ENCODE results near the gene SLC26A11. TPM values are rescaled to one million over a fixed set of nuclear protein-coding genes. Genes with fewer than 3 reads are reported as not detected.
A peak's percentile ranks its signal among the peaks of the same experiment; 100 is the strongest.

SLC26A11 gene
- total RNA-seq, 1 donor from 2014 or later = 51.6 TPM

DNA sequence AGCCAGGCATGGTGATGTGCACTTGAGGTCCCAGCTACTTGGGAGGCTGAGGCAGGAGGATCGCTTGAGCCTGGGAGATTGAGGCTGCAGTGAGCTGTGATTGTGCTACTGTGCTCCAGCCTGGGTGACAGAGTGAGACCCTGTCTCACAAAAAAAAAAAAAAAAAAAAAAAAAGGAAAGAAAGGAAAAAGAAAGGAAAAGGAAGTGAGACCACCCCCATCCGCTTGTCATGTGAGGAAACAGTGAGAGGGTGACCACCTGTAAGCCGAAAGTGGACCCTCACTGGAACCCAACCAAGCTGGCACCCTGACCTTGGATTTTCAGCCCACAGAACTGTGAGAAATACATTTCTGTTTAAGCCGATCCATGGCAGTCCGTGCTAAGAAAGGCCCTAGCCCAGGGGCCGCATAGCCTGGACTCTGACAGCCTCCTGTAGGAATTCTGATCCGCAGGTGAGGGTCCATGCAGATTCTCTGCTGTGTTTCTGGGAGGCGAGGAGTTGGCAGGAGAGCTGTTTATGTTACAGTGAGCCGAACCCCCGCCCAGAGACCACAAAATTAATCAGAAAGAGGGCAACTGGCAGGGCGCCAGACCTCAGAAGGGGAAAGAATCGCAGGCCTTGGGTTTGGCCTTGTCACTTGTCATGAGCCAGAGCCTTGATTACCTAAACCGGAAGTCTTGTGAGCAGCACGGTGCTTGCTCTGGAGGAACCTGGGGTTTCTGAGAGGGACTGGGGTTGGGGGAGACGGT, 1.0 kb upstream of the SLC26A11 start:
- H3K36me3 ChIP-seq = peaks cover 18% of the 10 kb centered on the region
- ATAC-seq (peak; percentile 78), DNase-seq (peak; percentile 89)
- peak overlapping the region; percentile 83 for H3K27ac ChIP-seq
- H3K4me1 ChIP-seq = peaks cover 14% of the 10 kb centered on the region
- TF ChIP-seq, protein P1, sequence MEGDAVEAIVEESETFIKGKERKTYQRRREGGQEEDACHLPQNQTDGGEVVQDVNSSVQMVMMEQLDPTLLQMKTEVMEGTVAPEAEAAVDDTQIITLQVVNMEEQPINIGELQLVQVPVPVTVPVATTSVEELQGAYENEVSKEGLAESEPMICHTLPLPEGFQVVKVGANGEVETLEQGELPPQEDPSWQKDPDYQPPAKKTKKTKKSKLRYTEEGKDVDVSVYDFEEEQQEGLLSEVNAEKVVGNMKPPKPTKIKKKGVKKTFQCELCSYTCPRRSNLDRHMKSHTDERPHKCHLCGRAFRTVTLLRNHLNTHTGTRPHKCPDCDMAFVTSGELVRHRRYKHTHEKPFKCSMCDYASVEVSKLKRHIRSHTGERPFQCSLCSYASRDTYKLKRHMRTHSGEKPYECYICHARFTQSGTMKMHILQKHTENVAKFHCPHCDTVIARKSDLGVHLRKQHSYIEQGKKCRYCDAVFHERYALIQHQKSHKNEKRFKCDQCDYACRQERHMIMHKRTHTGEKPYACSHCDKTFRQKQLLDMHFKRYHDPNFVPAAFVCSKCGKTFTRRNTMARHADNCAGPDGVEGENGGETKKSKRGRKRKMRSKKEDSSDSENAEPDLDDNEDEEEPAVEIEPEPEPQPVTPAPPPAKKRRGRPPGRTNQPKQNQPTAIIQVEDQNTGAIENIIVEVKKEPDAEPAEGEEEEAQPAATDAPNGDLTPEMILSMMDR (IDR thresholded peaks at IDR 0.05) = no peak
- intact Hi-C loops (cut with DNase I) = no loop called here
- peak overlapping the region; percentile 62 for H3K4me3 ChIP-seq
- H3K27me3 ChIP-seq = no peaks in the 10 kb centered on the region
- no peaks in the 10 kb centered on the region for H3K9me3 ChIP-seq

DNA sequence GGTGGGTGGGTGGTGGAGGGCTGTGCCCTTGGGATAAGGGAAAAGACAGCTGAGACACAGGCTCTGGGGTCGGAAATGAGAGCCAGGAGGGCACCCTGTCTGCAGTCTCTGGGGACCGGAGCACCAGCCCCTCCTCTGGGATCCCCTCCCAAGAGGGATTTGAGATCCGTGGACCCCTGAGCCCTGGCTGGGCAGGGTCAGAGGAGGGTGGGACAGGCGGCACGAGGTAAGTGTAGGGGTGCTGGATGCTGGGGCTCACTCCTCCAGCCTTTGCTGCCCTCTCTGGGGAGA, 519 bp upstream of the SLC26A11 start:
- peak overlapping the region; percentile 83 for H3K27ac ChIP-seq
- intact Hi-C loops (cut with DNase I) = no loop called here
- no peaks in the 10 kb centered on the region for H3K9me3 ChIP-seq
- peak overlapping the region; percentile 62 for H3K4me3 ChIP-seq
- H3K4me1 ChIP-seq = peaks cover 14% of the 10 kb centered on the region
- no peak for ATAC-seq
- no peaks in the 10 kb centered on the region for H3K27me3 ChIP-seq
- H3K36me3 ChIP-seq = peaks cover 13% of the 10 kb centered on the region
- DNase-seq = no peak
- TF ChIP-seq, protein P1 (IDR thresholded peaks at IDR 0.05) = no peak

- H3K36me3 ChIP-seq = peaks cover 3% of the 10 kb centered on the region
- peak overlapping the region; percentile 62 for H3K4me3 ChIP-seq
- TF ChIP-seq, protein P1 (IDR thresholded peaks at IDR 0.05) = no peak
- intact Hi-C loops (cut with DNase I) = no loop called here
- DNase-seq = no peak
- no peaks in the 10 kb centered on the region for H3K27me3 ChIP-seq
- H3K27ac ChIP-seq = peak overlapping the region; percentile 83
- peak; percentile 11 for ATAC-seq
- H3K4me1 ChIP-seq = peaks cover 14% of the 10 kb centered on the region
- H3K9me3 ChIP-seq = no peaks in the 10 kb centered on the region
Observed at GRCh38 chr17:80220736-80221215, 549 bp downstream of the SLC26A11 start.

DNA sequence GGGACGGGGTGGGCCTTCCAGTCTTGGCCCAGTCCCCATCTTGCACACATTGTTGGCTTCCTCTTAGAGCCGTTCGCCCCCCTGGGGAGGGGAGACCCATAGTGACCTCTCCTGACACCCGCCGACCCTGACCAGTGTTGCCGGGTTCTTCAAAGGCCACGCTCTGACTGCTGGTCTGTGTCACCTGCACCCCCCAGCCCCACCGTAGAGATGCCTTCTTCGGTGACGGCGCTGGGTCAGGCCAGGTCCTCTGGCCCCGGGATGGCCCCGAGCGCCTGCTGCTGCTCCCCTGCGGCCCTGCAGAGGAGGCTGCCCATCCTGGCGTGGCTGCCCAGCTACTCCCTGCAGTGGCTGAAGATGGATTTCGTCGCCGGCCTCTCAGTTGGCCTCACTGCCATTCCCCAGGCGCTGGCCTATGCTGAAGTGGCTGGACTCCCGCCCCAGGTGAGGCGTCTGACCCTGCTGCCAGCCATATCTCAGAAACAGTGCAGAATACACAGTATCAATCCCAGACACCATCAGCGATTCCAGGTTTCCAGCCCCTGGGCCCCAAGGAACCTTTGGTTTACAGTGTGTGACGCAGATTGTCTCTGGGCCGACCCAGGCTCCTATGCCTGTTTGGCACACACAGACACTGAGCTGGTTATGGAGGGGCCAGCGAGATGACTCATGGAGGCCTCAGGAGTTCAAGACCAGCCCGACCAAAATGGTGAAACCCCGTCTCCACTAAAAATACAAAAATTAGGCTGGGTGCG, 1.3 kb downstream of the SLC26A11 start:
- Histone ChIP-seq H3K9me3 (no peaks in the 10 kb centered on the region), H3K36me3 (no peaks in the 10 kb centered on the region), H3K27ac (peak overlapping the region; percentile 83), H3K4me1 (peaks cover 14% of the 10 kb centered on the region), H3K27me3 (no peaks in the 10 kb centered on the region), H3K4me3 (peak overlapping the region; percentile 62)
- intact Hi-C loops (cut with DNase I) = no loop called here
- ATAC-seq = no peak
- DNase-seq = no peak
- TF ChIP-seq, protein P1 (IDR thresholded peaks at IDR 0.05) = no peak

GRCh38 chr17:80222376-80223141, 2.3 kb downstream of the SLC26A11 start:
- ATAC-seq (no peak), DNase-seq (no peak)
- no peaks in the 10 kb centered on the region for H3K9me3 ChIP-seq
- no peak overlapping the region for H3K4me3 ChIP-seq
- H3K4me1 ChIP-seq = peaks cover 14% of the 10 kb centered on the region
- no peak overlapping the region for H3K27ac ChIP-seq
- TF ChIP-seq, protein P1 (IDR thresholded peaks at IDR 0.05) = no peak
- peaks cover under 1% of the 10 kb centered on the region for H3K36me3 ChIP-seq
- intact Hi-C loops (cut with DNase I) = no loop called here
- H3K27me3 ChIP-seq = no peaks in the 10 kb centered on the region
